H1 (cell line): Measurements from ENCODE around the gene AIF1. TPM values are rescaled to one million over a fixed set of nuclear protein-coding genes. Genes with fewer than 3 reads are reported as not detected.

ENCODE experiments used
- CTCF ChIA-PET: fragments of 300-600 bp; sonication (Branson Sonifier 250); formaldehyde crosslinking; loops from one replicate; lab custom pipeline; 2021; ENCODE audit not compliant: partially characterized antibody; lab: Charles Lee
- POLR2A ChIA-PET: fragments of 300-600 bp; sonication (Branson Sonifier 250); formaldehyde crosslinking; loops from one replicate; lab custom pipeline; 2021; ENCODE audit warnings: inconsistent platforms; ENCODE audit not compliant: partially characterized antibody; lab: Charles Lee
- DNase-seq, 2 experiments: peaks; one replicate each; pipeline versions ENCODE4 v3.0.0 to v3.0.0-alpha.2; 2010 to 2022; ENCODE audit warnings: low spot score in 2 of 2, low read depth in 1 of 2, mixed read lengths in 1 of 2
- FAIRE-seq: peaks from 2 replicates; lab custom pipeline; 2011; peaks lifted over from hg19 to GRCh38; lab: Jason Lieb, UNC
- H2AFZ ChIP-seq: 2 replicates; pipeline ENCODE4 v1.8.1; 2012; ENCODE audit warnings: low read length, inconsistent platforms
- H2AK5ac ChIP-seq: 2 replicates; pipeline ENCODE4 v1.6.1; 2013; ENCODE audit warnings: low read depth, low read length
- H2BK120ac ChIP-seq: replicated peaks from 2 replicates; pipeline ENCODE3; 2013; ENCODE audit warnings: low read depth, low read length, inconsistent platforms
- H2BK12ac ChIP-seq: 2 replicates; pipeline ENCODE4 v1.6.1; 2013; ENCODE audit warnings: low read depth, low read length
- H2BK15ac ChIP-seq: 2 replicates; pipeline ENCODE4 v1.6.1; 2013; ENCODE audit warnings: low read length
- H2BK20ac ChIP-seq: 2 replicates; pipeline ENCODE4 v1.6.1; 2013; ENCODE audit warnings: low read length
- H2BK5ac ChIP-seq: 2 replicates; pipeline ENCODE4 v1.6.1; 2013; ENCODE audit warnings: low read depth, low read length
- H3K14ac ChIP-seq: 2 replicates; pipeline ENCODE4 v1.6.1; 2013; ENCODE audit warnings: inconsistent platforms; ENCODE audit not compliant: insufficient read length
- H3K18ac ChIP-seq: 2 replicates; pipeline ENCODE4 v1.6.1; 2013; ENCODE audit warnings: low read length; ENCODE audit errors: extremely low read depth
- H3K23ac ChIP-seq: 2 replicates; pipeline ENCODE4 v1.6.1; 2013; ENCODE audit warnings: inconsistent platforms; ENCODE audit not compliant: insufficient read length
- H3K23me2 ChIP-seq: 2 replicates; pipeline ENCODE4 v1.6.1; 2013; ENCODE audit warnings: low read depth, low read length
- H3K27ac ChIP-seq: 2 replicates; pipeline ENCODE4 v1.6.1; 2011; ENCODE audit warnings: low read depth, low read length, inconsistent platforms
- H3K27me3 ChIP-seq, 4 experiments: replicated peaks in 1 of 4; 1 replicate in 1 of 4; 2 replicates in 3 of 4; pipeline versions ENCODE4 v1.6.1 to v1.8.1; 2011 to 2013; ENCODE audit warnings: low read length in 3 of 4, mild to moderate bottlenecking in 3 of 4, inconsistent platforms in 2 of 4, mixed read lengths in 2 of 4, moderate library complexity in 1 of 4; ENCODE audit not compliant: control insufficient read depth in 3 of 4, insufficient read depth in 3 of 4; ENCODE audit errors: extremely low read depth in 1 of 4
- H3K36me3 ChIP-seq, 4 experiments: 2 replicates each; pipeline versions ENCODE4 v1.6.1 to v1.8.1; 2011 to 2013; ENCODE audit warnings: mild to moderate bottlenecking in 4 of 4, low read length in 3 of 4, moderate library complexity in 2 of 4, control low read depth in 1 of 4, inconsistent platforms in 1 of 4; ENCODE audit not compliant: insufficient read depth in 4 of 4, control insufficient read depth in 2 of 4
- H3K4ac ChIP-seq: replicated peaks from 2 replicates; pipeline ENCODE3; 2013; ENCODE audit warnings: low read length, low read depth, mixed read lengths, inconsistent platforms; ENCODE audit not compliant: insufficient read length
- H3K4me1 ChIP-seq, 4 experiments: replicated peaks in 1 of 4; 1 replicate in 1 of 4; 2 replicates in 3 of 4; pipeline versions ENCODE4 v1.6.1 to v1.8.1; 2011 to 2013; ENCODE audit warnings: low read length in 3 of 4, inconsistent platforms in 2 of 4, mixed read lengths in 1 of 4; ENCODE audit not compliant: insufficient read depth in 4 of 4, control insufficient read depth in 3 of 4
- H3K4me2 ChIP-seq, 2 experiments: 2 replicates each; pipeline versions ENCODE4 v1.6.1 to v1.8.1; 2011 to 2013; ENCODE audit warnings: low read depth in 2 of 2, low read length in 2 of 2, control low read depth in 1 of 2, inconsistent platforms in 1 of 2, mild to moderate bottlenecking in 1 of 2; ENCODE audit not compliant: insufficient read depth in 1 of 2
- H3K4me3 ChIP-seq, 4 experiments: fragments of 200-600, 300-600 bp in 1 of 4; sonication (generic), shearing (Covaris generic), sonication (Bioruptor Twin) in 1 of 4; 2 replicates each; pipeline versions ENCODE4 v1.5.1 to v1.8.1; 2011 to 2016; ENCODE audit warnings: low read length in 4 of 4, low read depth in 3 of 4, control low read depth in 2 of 4, inconsistent platforms in 2 of 4, mild to moderate bottlenecking in 2 of 4, mixed read lengths in 1 of 4, moderate library complexity in 1 of 4; ENCODE audit not compliant: insufficient read depth in 2 of 4; ENCODE audit errors: extremely low read depth in 1 of 4
- H3K56ac ChIP-seq: replicated peaks from 2 replicates; pipeline ENCODE3; 2013; ENCODE audit warnings: low read depth, mild to moderate bottlenecking, mixed read lengths, low read length, inconsistent platforms; ENCODE audit not compliant: insufficient read length
- H3K79me1 ChIP-seq: 2 replicates; pipeline ENCODE4 v1.6.1; 2013; ENCODE audit warnings: low read depth, low read length, control low read depth
- H3K79me2 ChIP-seq, 2 experiments: 2 replicates each; pipeline versions ENCODE4 v1.6.1 to v1.8.1; 2012 to 2013; ENCODE audit warnings: low read length in 2 of 2, mild to moderate bottlenecking in 2 of 2, inconsistent platforms in 1 of 2; ENCODE audit not compliant: insufficient read depth in 2 of 2, control insufficient read depth in 1 of 2
- H3K9ac ChIP-seq, 4 experiments: replicated peaks in 1 of 4; 1 replicate in 1 of 4; 2 replicates in 3 of 4; pipeline versions ENCODE4 v1.6.1 to v1.8.1; 2011 to 2013; ENCODE audit warnings: low read depth in 3 of 4, low read length in 3 of 4, control low read depth in 2 of 4, mild to moderate bottlenecking in 2 of 4, moderate library complexity in 2 of 4, inconsistent platforms in 1 of 4; ENCODE audit errors: extremely low read depth in 1 of 4
- H3K9me3 ChIP-seq, 2 experiments: 2 replicates each; pipeline versions ENCODE4 v1.6.1 to v1.8.1; 2012 to 2013; ENCODE audit warnings: mild to moderate bottlenecking in 2 of 2, moderate library complexity in 2 of 2, control low read depth in 1 of 2, inconsistent platforms in 1 of 2, low read depth in 1 of 2, low read length in 1 of 2, mixed read lengths in 1 of 2; ENCODE audit not compliant: insufficient read depth in 2 of 2
- H4K20me1 ChIP-seq, 2 experiments: replicated peaks in 1 of 2; 2 replicates each; pipeline versions ENCODE3 to v1.8.1; 2011 to 2013; ENCODE audit warnings: inconsistent platforms in 2 of 2, low read length in 2 of 2, mild to moderate bottlenecking in 1 of 2; ENCODE audit not compliant: insufficient read depth in 2 of 2, control insufficient read depth in 1 of 2
- H4K5ac ChIP-seq: 2 replicates; pipeline ENCODE4 v1.6.1; 2013; ENCODE audit warnings: low read length, low read depth, mixed read lengths, inconsistent platforms; ENCODE audit not compliant: insufficient read length
- H4K8ac ChIP-seq: 2 replicates; pipeline ENCODE4 v1.8.0; 2013; ENCODE audit warnings: mild to moderate bottlenecking, moderate library complexity, low read length, inconsistent platforms; ENCODE audit not compliant: insufficient read depth; ENCODE audit errors: extremely low read depth
- H4K91ac ChIP-seq: replicated peaks from 2 replicates; pipeline ENCODE3; 2013; ENCODE audit warnings: low read length, mixed read lengths, inconsistent platforms; ENCODE audit not compliant: insufficient read length
- CTBP2 ChIP-seq: IDR thresholded peaks from 2 replicates; pipeline ENCODE4 v1.7.0; 2011; ENCODE audit warnings: borderline replicate concordance, mild to moderate bottlenecking, moderate library complexity, mixed read lengths, low read length; ENCODE audit not compliant: insufficient read depth, insufficient read length
- HDAC2 ChIP-seq, 2 experiments: fragments of 300-600 bp in 1 of 2; sonication (generic) in 1 of 2; IDR thresholded peaks; 2 replicates each; pipeline ENCODE4 v1.6.1; 2011 to 2012; ENCODE audit warnings: low read depth in 2 of 2, low read length in 2 of 2, mild to moderate bottlenecking in 2 of 2, moderate library complexity in 2 of 2, borderline replicate concordance in 1 of 2, inconsistent platforms in 1 of 2
- KDM5A ChIP-seq: fragments of 200-600 bp; IDR thresholded peaks from 2 replicates; pipeline ENCODE4 v1.7.1; 2012; ENCODE audit warnings: mild to moderate bottlenecking, low read length, inconsistent platforms, mixed read lengths
- NRF1 ChIP-seq: IDR thresholded peaks from 2 replicates; pipeline ENCODE4 v1.6.1; 2011; ENCODE audit warnings: mild to moderate bottlenecking, low read depth, low read length, improper control_type of control experiment
- RNF2 ChIP-seq: fragments of 200-900, 300-1000 bp; sonication (generic); IDR thresholded peaks from 2 replicates; pipeline ENCODE4 v1.7.1; 2016; ENCODE audit warnings: borderline replicate concordance, low read depth, mild to moderate bottlenecking, antibody characterized with exemption, low read length; ENCODE audit not compliant: poor library complexity, severe bottlenecking; ENCODE audit errors: missing control alignments
- SIRT6 ChIP-seq: IDR thresholded peaks from one replicate; pipeline ENCODE4 v1.7.1; 2012; ENCODE audit warnings: low read length, inconsistent platforms
- SRF ChIP-seq: IDR thresholded peaks from 2 replicates; pipeline ENCODE4 v1.6.1; 2011; ENCODE audit warnings: mild to moderate bottlenecking, low read depth, low read length, moderate library complexity
- SUZ12 ChIP-seq: fragments of 200-600 bp; sonication (generic); IDR thresholded peaks from 2 replicates; pipeline ENCODE4 v1.6.1; 2012; ENCODE audit warnings: mild to moderate bottlenecking, inconsistent platforms, low read length, moderate library complexity, mixed read lengths
- USF2 ChIP-seq: IDR thresholded peaks from 2 replicates; pipeline ENCODE4 v1.6.1; 2011; ENCODE audit warnings: low read length, improper control_type of control experiment
- ZNF274 ChIP-seq: IDR thresholded peaks from 2 replicates; pipeline ENCODE4 v1.7.0; 2012; ENCODE audit warnings: low read length, borderline replicate concordance; ENCODE audit errors: extremely low read depth
- WGBS, 2 experiments: shearing (Covaris generic) in 1 of 2; methylation state at CpG; one replicate each; pipeline versions ENCODE4 v1.1.6 to v1.1.7; 2013 to 2015; ENCODE audit warnings: low lambda C conversion rate in 2 of 2, mixed read lengths in 2 of 2, inconsistent platforms in 1 of 2, low coverage in 1 of 2, missing lambda C conversion rate in 1 of 2; ENCODE audit not compliant: insufficient replicate concordance in 2 of 2, insufficient coverage in 1 of 2, insufficient read length in 1 of 2; ENCODE audit errors: extremely low coverage in 1 of 2, missing lambda C conversion rate in 1 of 2; 5-methylcytosine and 5-hydroxymethylcytosine counted together
- polyA plus RNA-seq, 7 experiments: library from polyadenylated mRNA; depleted of rRNA in 3 of 7; stranded (reverse) in 5 of 7; unstranded in 2 of 7; fragments of >200 nt in 5 of 7; fragments of 200-250 nt in 2 of 7; gene quantifications; 1 replicate in 5 of 7; 2 replicates in 1 of 7; 4 replicates in 1 of 7; pipeline versions ENCODE4 v1.2.1 to v1.2.3, GENCODE V29; 2011 to 2013; ENCODE audit warnings: missing spikeins in 2 of 7, mixed read lengths in 2 of 7
- total RNA-seq: library from RNA; stranded (reverse); fragmentation: NEBNext Ultra II Directional; extraction: Animal tissue kit (Norgen Biotek cat#: 25700); gene quantifications from 2 replicates; pipeline ENCODE4 v1.2.1, GENCODE V29; 2021

AIF1 gene
- total and polyA plus RNA-seq, 2 of the 8 experiments (the other 6 are each of a cell fraction or from before 2014, with no cell fraction given) = 6.3 to 9.8 TPM

- ChIA-PET POLR2A (interaction anchor here (0.7 to 34.9 kb wide), 11 partner anchors 10 to 161 kb away, joined by 3 to 883 read pairs (median 4); partner anchors contain the start of genes APOM, ATP6V1G2, BAG6 and C6orf47), CTCF (interaction anchor here (1.0 to 3.0 kb wide), 7 partner anchors 8 to 317 kb away, joined by 3 to 11 read pairs (median 6); partner anchors contain the start of genes BAG6 and GPANK1)
- Histone ChIP-seq H3K18ac (no peak overlapping the region), H4K8ac (0 out of 2 replicates have a peak overlapping the region, but pooled peaks have one; percentile 9), H4K20me1 (peaks cover 19 to 21% of the 10 kb centered on the region in 2 experiments), H3K9me3 (no peaks in the 10 kb centered on the region), H3K56ac (no peak overlapping the region), H2BK120ac (no peak overlapping the region), H2AFZ (no peak overlapping the region), H2AK5ac (no peak overlapping the region), H4K5ac (no peak overlapping the region), H3K4me2 (no peak overlapping the region), H3K36me3 (peaks cover 64 to 98% (median 83%) of the 10 kb centered on the region in 4 experiments), H3K14ac (no peak overlapping the region), H2BK15ac (no peak overlapping the region), H3K27me3 (no peaks in the 10 kb centered on the region), H4K91ac (no peak overlapping the region), H3K4me1 (no peaks in the 10 kb centered on the region), H2BK12ac (no peak overlapping the region), H3K4ac (no peak overlapping the region), H3K27ac (no peak overlapping the region), H3K23ac (no peak overlapping the region), H2BK20ac (no peak overlapping the region), H3K23me2 (no peaks in the 10 kb centered on the region), H3K79me1 (peaks cover 9% of the 10 kb centered on the region; the same call in 1 of the 2 replicates), H3K4me3 (no peak overlapping the region), H3K79me2 (no peaks in the 10 kb centered on the region; a peak in 1 of 4 replicates), H2BK5ac (no peak overlapping the region), H3K9ac (no peak overlapping the region)
- 86% methylated on average over 11 of the region's 11 CpGs; no CpG with 5 or more reads in 1 of the 2 experiments for WGBS, 2 experiments
- DNase-seq (no peak), FAIRE-seq (no peak)
- TF ChIP-seq SRF = no peak
- TF ChIP-seq ZNF274 = no peak
- TF ChIP-seq RNF2 = no peak
- TF ChIP-seq NRF1 = no peak
- TF ChIP-seq CTBP2 = no peak
- TF ChIP-seq USF2 = no peak
- no peak for TF ChIP-seq KDM5A
- TF ChIP-seq HDAC2 (IDR thresholded peaks at IDR 0.05; ENCODE audit: borderline replicate concordance in 1 of 2, low read depth in 2 of 2, low read length in 2 of 2) = no peak
- no peak for TF ChIP-seq SUZ12
- TF ChIP-seq SIRT6 = no peak
These were observed 20.0 kb downstream of the AIF1 start for GRCh38 chr6:31634969-31635575.
